Measurements from ENCODE around the gene ABHD14A.

GRCh38 chr3:51935886-51936755 lies 38.7 kb upstream of the ABHD14A start:
- TF ChIP-seq CTCF (IDR thresholded peaks at IDR 0.05), result no peak
- no peak for TF ChIP-seq POLR2A (IDR thresholded peaks at IDR 0.05; ENCODE audit: low read depth)
- TF ChIP-seq EP300 (IDR thresholded peaks at IDR 0.05), result no peak

Measured in esophagus muscularis mucosa (tissue), 4 donors.